ENCODE measurements around the gene JAML. TPM values are rescaled to one million over a fixed set of nuclear protein-coding genes. Genes with fewer than 3 reads are reported as not detected.

Gene JAML
- total and polyA plus RNA-seq, 9 of the 15 experiments (the other 6 are each of a cell fraction or from before 2014, with no cell fraction given): 0.05 to 0.32 (median 0.22) TPM; not detected in 4

- TF ChIP-seq CGGBP1 (CRISPR knock-in tag; IDR thresholded peaks at IDR 0.05) (no peak), ZEB2 (IDR thresholded peaks at IDR 0.05) (peak; percentile 94), ATF7 (IDR thresholded peaks at IDR 0.05) (peak; percentile 94), MAZ (CRISPR knock-in tag; conservative IDR thresholded peaks at IDR 0.05 in 1 of 2, IDR thresholded peaks at IDR 0.05 in 1 of 2) (peak in 1 of 2 experiments; percentile 70; a peak in 3 of 4 replicates), CREB3 (tag; conservative IDR thresholded peaks at IDR 0.05; ENCODE audit: low read depth) (peak; percentile 85; the same call in 1 of the 2 replicates), ZNF740 (CRISPR knock-in tag; IDR thresholded peaks at IDR 0.05) (peak; percentile 88), ZNF740 (tag; IDR thresholded peaks at IDR 0.05) (peak in 1 of 2 experiments; percentile 42; a peak in 1 of 4 replicates), RBBP5 (IDR thresholded peaks at IDR 0.05; ENCODE audit: borderline replicate concordance, insufficient read depth, low read length, poor library complexity, severe bottlenecking) (peak; percentile 94), ZNF639 (CRISPR knock-in tag; conservative IDR thresholded peaks at IDR 0.05 in 1 of 2, IDR thresholded peaks at IDR 0.05 in 1 of 2) (peak in 1 of 2 experiments; percentile 73; a peak in 1 of 4 replicates), ELK3 (CRISPR knock-in tag; IDR thresholded peaks at IDR 0.05) (no peak), NRF1 (conservative IDR thresholded peaks at IDR 0.05 in 1 of 2, IDR thresholded peaks at IDR 0.05 in 1 of 2) (no peak), XRCC5 (IDR thresholded peaks at IDR 0.05; ENCODE audit: low read depth, low read length) (0 out of 2 replicates have a peak, but pooled peaks have one; percentile 45), ELF1 (tag; IDR thresholded peaks at IDR 0.05) (peak; percentile 90), ESRRB (CRISPR knock-in tag; IDR thresholded peaks at IDR 0.05; ENCODE audit: borderline replicate concordance) (no peak), RNF219 (CRISPR knock-in tag; IDR thresholded peaks at IDR 0.05) (no peak), CCNT2 (IDR thresholded peaks at IDR 0.05; ENCODE audit: borderline replicate concordance, extremely low read depth, insufficient read length, low read depth, low read length) (no peak), HMG20B (CRISPR knock-in tag; IDR thresholded peaks at IDR 0.05) (no peak), PTTG1 (tag; IDR thresholded peaks at IDR 0.05; ENCODE audit: low read depth) (no peak), GABPB1 (CRISPR knock-in tag; IDR thresholded peaks at IDR 0.05) (peak; percentile 97)
Observed at GRCh38 chr11:118251858-118252652, 27.2 kb upstream of the JAML start, which contains the start of gene MPZL3 (continued).
